DMS 273 (cell line): Measurements from ENCODE around the gene TCHH.
"Not testable (repeated sequence)": the region's sequence is repeated elsewhere in the genome, so short reads cannot be mapped to it uniquely, and the experiment has no call there.

Experiments
- DNase-seq: peaks from one replicate; lab custom pipeline; 2025; ENCODE audit not compliant: unreplicated experiment; lab: John Stamatoyannopoulos, UW

Gene TCHH

DNA sequence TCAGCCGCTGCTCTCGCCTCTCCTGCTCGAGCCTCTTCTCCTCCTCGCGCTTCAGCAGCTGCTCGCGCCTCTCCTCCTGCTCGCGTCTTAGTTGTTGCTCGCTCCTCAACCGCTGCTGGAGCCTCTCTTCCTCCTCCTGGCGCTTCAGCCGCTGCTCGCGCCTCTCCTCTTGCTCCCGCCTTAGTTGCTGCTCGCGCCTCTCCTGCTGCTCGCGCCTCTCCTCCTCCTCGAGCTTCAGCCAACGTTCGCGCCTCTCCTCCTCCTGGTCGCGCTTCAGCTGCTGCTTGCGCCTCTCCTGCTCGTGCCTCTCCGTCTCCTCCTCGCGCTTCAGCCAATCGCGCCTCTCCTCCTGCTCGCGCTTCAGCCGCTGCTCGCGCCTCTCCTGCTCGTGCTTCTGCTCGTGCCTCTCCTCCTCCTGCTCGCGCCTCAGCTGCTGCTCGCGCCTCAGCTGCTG, 3.7 kb downstream of the TCHH start:
- DNase-seq: peak; percentile 92

DNA sequence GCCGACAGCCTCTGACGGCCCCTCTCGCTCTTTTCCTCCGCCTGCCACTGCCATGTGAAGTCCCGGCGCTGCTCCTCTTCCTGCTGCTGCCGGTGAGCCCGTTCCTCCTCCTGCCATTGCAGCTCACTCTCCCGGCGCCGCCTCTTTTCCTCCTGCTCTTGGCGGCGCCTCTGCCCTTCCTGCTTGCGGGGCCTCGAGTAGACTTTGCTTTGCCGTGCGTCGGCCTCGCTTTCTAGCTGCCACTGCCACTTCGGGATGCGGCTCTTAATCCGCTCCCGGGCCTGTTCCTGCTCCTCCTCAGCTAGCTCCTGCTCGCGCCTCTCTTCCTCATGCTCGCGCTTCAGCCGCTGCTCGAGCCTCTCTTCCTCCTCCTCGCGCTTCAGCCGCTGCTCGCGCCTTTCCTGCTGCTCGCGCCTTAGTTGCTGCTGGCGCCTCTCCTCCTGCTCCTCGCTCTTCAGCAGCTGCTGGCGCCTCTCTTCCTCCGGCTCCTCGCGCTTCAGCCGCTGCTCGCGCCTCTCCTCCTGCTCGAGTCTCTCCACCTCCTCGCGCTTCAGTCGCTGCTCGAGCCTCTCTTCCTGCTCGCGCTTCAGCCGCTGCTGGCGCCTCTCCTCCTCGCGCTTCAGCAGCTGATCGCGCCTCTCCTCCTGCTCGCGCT, 4.3 kb downstream of the TCHH start:
- DNase-seq: peak; percentile 92

DNA sequence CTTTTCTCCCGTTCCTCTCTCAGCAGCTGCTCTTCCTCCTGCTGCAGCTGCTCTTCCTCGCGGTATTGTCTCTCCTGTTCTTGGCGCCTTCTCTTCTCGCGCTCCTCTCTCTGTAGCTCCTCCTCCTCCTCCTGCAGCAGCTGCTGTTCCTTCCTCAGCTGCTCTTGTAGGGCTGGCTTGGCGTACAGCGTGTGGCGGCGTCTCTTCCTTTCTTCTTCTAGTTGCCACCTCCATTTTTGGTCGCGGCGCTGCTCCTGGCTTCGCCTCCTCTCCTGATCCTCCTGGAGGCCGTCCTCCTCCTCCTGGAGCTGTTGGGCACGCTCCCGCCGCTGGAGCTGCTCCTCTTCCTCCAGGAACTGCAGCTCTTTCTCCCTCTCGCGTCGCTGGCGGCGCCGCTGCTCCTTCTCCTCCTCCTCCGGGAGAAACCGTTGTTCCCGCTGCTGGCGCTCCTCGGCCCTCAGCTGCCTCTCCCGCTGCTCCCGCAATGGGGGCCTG, 4.8 kb downstream of the TCHH start:
- DNase-seq: peak; percentile 79

DNA sequence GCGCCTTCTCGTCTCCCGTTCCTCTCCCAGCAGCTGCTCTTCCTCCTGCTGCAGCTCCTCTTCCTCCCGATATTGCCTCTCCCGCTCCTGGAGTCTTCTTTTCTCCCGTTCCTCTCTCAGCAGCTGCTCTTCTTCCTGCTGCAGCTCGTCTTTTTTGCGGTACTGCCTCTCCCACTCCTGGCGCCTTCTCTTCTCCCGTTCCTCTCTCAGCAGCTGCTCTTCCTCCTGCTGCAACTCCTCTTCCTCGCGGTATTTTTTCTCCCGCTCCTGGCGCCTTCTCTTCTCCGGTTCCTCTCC, 5.3 kb downstream of the TCHH start:
- DNase-seq: no peak

DNA sequence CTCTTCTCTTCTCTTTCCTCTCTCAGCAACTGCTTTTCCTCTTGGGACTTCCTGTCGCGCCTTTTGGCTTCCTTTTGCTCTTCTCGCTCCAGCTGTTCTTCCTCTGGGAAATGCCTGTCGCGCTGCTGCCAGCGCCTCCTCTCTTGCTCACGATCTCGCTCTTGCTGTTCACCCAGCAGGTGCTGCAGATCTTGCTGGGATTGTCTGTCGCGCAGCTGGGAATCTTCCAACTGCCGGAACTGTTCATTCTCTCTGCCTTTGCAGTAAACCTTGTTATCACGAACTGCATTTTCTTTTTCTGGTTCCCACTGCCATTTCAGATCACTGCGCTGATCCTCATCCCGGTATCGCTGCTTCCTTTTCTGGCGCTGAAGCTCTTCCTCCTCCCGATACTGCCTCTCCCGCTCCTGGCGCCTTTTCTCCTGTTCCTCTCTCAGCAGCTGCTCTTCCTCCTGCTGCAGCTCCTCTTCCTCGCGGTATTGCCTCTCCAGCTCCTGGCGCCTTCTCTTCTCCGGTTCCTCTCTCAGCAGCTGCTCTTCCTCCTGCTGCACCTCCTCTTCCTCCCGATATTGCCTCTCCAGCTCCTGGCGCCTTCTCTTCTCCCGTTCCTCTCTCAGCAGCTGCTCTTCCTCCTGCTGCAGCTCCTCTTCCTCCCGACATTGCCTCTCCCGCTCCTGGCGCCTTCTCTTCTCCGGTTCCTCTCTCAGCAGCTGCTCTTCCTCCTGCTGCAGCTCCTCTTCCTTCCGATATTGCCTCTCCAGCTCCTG, 5.8 kb downstream of the TCHH start:
- peak; percentile 31 for DNase-seq

DNA sequence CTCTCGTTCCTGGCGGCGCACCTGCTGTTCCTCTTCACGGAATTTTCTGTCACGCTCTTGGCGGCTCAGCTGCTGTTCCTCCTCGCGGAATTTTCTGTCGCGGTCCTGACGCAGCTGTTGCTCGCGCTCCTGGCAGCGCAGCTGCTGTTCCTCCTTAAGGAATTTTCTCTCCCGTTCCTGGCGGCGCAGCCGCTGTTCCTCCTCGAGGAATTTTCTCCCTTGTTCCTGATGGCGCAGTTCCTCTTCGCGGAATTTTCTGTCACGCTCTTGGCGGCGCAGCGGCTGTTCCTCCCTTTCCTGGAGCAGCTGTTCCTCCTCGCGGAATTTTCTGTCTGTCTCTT, 6.4 kb downstream of the TCHH start:
- no peak for DNase-seq

DNA sequence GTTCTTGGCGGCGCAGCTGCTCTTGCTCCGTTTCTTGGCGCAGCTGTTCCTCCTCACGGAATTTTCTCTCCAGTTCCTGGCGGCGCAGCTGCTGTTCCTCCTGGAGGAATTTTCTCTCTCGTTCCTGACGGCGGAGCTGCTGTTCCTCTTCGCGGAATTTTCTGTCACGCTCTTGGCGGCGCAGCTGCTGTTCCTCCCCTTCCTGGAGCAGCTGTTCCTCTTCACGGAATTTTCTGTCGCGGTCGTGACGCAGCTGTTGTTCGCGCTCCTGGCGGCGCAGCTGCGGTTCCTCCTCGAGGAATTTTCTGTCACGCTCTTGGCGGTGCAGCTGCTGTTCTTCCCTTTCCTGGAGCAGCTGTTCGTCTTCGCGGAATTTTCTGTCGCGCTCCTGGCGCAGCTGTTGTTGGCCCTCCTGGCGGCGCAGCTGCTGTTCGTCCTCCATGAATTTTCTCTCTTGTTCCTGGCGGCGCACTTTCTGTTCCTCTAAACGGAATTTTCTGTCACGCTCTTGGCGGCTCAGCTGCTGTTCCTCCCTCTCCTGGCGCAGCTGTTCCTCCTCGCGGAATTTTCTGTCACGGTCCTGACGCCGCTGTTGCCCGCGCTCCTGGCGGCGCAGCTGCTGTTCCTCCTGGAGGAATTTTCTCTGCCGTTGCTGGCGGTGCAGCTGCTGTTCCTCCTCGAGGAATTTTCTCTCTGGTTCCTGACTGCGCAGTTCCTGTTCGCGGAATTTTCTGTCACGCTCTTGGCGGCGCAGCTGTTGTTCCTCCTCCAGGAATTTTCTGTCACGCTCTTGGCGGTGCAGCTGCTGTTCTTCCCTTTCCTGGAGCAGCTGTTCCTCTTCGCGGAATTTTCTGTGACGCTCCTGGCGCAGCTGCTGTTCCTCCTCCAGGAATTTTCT, 7.0 kb downstream of the TCHH start:
- no peak for DNase-seq

DNA sequence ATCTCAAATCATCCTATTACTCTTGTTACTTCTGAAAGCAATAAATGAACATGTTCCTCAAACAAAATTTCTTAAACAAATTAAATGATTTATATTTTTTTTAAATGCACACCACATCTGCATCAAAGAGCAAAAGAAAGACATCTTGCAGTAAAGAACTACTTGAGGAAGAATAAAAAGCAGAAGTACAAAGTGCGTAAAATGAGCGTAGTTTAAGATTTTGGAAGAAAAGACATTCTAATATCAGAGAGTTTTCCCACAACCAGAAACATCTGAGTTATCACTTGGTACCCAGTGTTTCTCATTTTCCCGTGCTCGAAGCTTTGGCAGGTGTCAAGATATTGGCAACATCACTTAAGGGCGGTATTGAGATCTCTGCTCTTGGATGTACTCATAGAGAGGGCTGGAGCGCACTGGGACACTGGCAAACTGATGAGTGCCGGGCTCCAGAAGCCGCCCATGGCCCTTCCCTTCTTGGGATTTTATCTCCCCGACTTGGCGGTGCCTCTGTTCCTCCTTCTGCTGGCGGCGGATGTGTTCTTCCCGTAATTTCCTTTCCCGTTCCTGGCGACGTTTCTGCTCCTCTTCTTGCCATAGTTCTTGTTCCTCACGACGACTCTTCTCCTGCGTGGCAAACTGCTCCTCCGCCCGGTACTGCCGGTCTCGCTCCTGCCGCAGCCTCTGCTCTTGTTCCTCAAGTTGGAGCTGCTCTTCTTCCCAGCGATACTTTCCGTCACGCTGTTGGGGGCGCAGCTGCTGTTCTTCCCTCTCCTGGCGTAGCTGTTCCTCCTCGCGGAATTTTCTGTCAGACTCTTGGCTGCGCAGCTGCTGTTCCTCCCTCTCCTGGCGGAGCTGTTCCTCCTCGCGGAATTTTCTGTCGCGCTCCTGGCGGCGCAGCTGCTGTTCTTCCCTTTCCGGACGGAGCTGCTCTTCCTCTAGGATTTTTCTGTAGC, 7.9 kb downstream of the TCHH start:
- no peak for DNase-seq

DNA sequence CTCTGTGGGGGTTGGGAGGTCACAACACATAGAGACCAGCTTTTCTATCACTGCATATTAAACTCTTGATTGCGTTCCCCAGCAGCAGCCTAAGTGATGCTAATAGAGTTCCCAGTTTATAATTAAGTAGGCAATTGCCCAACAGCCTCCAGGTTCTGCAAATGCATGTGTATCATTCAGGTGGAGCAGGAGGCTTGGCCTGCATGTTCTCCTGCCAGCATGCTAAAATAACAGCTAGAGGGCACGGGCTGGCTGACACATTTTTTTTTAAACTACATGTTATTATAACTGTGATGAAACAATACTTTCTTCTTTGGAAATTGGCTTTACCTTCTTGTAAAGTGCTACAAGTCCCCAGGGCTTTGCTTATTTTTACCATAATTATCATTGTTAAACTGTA, 10.4 kb downstream of the TCHH start:
- no peak for DNase-seq

DNA sequence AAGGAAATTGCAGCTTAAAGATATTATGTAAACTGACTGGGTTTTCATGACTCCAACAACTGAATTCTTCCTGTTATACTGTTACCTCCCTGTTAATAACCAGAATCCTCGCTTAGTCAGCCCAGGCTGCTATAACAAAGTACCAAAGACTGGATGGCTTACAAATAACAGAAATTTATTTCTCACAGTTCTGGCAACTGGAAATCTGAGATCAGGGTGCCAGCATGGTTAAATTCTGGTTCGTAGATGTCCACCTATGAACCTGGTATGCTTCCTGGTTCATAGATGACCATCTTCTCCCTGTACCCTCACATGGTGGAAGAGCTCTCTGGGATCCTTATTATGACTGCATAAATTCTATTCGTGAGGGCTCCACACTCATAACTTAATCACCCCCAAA, 18.3 kb downstream of the TCHH start:
- no peak for DNase-seq

DNA sequence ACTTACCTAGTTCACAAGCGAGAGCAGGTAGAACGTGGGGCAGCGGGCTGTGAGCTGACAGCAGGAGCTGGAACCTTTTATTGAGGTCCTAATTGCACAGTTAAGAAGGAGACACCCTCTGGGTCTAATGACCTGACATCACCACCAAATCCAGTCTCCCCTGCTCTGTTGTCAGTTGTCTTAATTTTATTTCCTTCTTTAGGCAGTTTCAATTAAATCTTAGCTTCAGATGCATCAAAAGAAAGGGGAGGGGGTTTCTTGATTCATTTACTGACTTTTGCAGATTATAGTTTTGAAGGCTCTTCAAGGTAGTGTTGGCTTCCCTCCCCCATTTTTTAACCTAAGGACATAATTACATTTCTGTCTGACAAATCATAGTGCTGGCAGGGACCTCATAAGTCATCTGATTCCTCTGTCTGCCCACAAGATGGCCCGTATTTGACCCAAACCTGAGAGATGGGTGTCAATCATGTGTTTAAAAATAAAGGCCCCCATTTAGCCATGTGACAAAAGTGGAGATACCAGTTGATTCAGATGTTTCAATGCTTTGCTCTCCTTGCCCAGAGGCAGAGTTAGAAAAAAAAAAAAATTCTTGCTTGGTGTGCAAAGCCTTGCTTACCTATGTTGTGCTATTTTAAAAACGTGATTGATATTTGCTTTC, 26.1 kb downstream of the TCHH start, which contains the start of gene TCHHL1:
Gene TCHHL1 (minus strand): TSS at position 51 of the 661 bp plus-strand sequence. CDS start 921 bp downstream, outside the sequence.
- no peak for DNase-seq

DNA sequence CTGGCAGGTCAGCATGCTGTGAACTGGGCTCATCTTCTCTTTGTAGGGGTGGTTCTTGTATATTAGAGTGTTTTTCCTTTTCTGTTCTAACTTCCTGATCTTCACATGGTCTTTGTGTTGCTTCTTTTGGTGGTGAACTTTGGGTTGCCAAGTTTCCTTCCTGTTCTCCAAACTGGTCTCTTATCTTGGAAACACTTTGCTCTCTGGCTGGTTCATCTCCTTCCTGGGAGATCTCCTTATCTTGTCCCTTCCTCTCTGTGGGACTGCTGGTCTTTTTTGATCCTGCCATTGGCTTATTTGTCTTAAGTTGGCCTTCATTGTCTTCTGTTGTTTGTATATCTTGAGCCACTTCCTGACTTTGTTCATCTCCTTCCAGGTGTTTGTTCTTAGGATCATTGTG, 28.5 kb downstream of the TCHH start:
- DNase-seq: no peak

DNA sequence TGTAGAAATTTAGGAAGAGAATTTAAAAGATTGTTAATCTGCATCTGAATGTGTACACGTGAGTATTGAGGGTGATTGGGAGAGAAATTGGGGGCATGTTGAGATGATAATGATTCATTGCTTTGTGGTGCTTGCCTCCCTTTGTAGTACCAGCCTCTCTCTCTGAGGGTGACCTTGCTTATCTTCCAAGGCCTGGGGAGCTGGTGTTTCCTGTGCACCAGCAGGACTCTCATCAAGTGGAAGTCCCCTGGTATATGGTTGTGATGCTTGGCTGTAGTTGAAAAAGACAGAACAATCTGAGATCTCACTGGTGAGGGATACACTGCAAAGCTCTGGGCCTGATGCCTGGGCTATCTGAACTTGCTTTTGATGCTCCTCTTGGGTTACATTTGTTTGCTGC, 30.4 kb downstream of the TCHH start:
- no peak for DNase-seq

DNA sequence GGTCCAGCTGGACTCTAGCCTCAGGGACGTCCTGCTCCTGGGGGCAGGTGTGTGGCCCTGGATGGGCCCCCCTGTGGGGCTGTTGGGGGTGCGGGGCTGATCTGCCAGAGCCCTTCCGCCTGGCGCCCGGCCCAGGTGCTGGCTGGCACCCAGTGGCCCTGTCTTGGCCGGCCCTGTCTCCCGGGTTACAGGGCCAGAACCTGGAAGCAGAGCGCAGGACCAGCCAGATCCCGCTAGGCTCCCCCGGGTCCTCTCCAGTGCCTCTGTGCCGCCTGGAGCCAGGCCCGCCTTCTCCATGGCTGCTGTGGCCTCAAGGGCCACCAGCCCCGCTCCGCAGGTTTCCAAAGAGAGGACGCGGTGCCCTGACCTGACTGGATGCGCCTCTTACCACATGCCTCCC, 34.2 kb downstream of the TCHH start:
- DNase-seq: not testable (repeated sequence)

DNA sequence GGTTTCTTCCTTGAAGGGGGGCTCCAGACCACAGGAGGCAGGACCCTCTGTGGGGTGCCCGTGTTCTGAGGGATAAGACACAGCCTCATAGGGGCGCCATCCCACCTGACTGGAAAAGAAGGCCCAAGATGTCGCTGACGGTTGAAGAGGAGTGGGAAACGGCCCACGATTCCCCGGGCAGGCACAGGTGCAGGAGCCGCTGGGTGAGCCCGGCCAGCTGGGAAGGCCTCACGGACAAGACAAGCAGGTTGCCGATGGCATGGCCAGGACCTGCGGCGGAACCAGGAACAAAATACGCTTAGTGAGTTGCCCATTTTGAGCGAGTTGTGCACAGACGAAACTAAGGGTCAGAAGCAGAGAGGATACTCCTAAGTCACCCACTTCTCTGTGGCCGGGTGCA, 34.8 kb downstream of the TCHH start:
- DNase-seq: not testable (repeated sequence)

DNA sequence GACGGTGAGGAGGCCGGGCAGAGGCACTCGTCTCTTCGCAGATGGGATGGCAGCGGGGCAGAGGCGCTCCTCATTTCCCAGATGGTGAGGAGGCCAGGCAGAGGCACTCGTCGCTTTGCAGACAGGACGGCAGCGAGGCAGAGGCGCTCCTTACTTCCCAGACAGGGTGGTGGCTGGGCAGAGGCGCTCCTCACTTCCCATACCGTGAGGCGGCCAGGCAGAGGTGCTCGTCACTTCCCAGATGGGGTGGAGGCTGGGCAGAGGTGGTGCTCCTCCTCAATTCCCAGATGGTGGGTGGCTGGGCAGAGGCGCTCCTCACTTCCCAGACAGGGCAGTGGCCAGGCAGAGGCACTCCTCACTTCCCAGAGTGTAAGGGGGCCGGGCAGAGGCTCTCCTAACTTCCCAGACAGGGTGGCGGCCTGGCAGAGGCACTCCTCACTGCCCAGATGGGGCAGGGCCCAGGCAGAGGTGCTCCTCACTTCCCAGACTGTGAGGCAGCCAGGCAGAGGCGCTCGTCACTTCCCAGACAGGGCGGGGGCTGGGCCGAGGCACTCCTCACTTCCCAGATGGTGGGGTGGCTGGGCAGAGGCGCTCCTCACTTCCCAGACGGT, 36.3 kb downstream of the TCHH start:
- no peak for DNase-seq

DNA sequence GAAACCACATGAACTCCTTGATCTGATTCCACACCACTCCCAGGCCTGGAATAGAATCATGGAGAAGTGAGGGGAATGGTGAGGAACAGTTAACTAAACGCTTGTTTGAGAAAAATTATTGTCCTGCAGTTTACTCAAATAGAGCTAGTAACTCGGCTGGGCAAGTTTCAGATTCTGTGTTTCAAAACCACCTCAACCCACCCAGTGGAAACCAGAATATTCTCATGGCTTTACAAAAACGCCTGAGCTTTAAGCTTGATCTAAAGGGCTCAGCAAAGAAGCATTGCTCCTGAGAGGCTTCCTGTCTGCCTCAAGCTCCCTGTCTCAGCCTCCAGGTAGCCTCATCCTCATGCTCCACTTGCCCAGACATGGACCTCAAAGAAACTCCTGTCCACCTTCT, 42.9 kb downstream of the TCHH start:
- no peak for DNase-seq

DNA sequence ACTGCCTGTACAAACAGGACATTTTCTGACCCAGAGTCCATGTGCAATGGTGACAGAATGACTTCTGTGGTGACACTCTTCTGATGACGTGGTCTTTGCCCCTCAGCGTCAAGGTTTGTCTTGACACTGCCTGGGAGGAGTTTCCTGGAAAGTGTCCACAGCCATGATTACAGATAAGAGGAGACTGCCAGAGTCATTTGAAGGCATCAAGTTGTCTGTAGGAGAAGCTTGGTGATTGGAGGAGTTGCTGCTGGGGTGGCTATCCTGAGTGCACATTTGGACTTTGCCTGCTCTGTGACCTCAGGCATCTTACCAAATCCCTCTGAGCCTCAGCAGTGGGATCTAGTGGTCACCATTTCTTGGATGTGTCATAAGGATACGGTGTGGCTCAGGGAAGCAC, 44.1 kb downstream of the TCHH start:
- DNase-seq: no peak

DNA sequence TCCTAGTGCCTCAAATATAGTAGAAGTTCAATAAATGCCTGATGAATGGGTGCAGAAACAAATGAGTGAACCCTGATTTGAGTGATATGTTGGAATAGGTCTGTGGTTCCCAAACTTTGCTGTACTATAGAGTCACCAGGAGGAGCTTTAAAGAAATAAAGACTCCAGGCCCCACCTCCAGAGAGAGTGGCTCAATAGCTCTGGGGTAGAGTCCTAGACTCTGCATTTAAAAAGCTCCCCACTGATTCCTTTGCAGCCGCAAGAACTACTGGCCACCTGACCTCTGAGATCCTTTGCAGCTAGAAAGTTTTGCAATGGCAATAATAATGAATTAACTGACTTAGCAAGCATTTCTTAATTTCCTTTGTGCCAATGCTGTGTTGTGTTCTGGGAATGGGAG, 47.3 kb downstream of the TCHH start:
- DNase-seq: no peak

DNA sequence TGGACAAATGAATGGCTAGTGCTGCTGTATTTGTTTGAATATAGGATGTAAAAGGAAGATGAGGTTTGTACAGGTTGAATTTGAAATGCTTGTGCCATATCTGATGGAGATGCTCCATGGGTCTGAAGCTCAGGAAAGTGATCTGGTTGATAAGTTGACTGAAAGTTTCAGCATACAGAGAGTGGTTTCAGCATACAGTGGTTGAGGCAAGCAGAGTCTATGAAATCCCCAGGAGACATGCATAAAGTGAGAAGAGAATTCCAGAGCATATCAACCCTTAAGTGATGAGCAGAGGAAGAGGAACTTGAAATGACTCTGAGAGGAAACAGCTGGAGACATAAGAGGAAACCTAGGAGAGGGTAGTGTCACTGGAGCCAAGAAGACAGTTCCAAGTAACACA, 48.1 kb downstream of the TCHH start:
- no peak for DNase-seq
